ENCODE results near the gene TP53. TPM values are rescaled to one million over a fixed set of nuclear protein-coding genes. Genes with fewer than 3 reads are reported as not detected.

TP53 gene
- total and polyA plus RNA-seq, 7 donors, result 14.0 to 45.3 (median 16.2) TPM

GRCh38 chr17:7706631-7707354, 19.5 kb upstream of the TP53 start:
- H3K27ac ChIP-seq, result no peak overlapping the region
- no peak overlapping the region for H3K4me3 ChIP-seq
- peaks cover 0 to 11% (median 3%) of the 10 kb centered on the region in 4 donors for H3K36me3 ChIP-seq
- WGBS, 2 donors, result 84 to 88% methylated on average over 3 of the region's 3 CpGs
- intact Hi-C loops (cut with DNase I), result no loop called here
- peaks cover 29 to 99% (median 83%) of the 10 kb centered on the region in 3 donors for H3K27me3 ChIP-seq
- no peaks in the 10 kb centered on the region for H3K9me3 ChIP-seq
- TF ChIP-seq POLR2A (IDR thresholded peaks at IDR 0.05), result no peak
- no peak for TF ChIP-seq CTCF (IDR thresholded peaks at IDR 0.05)
- DNase-seq, result no peak
- peaks cover 0 to 24% (median 17%) of the 10 kb centered on the region in 4 donors for H3K4me1 ChIP-seq

GRCh38 chr17:7705269-7706255, 18.3 kb upstream of the TP53 start:
- H3K27me3 ChIP-seq, result peaks cover 27 to 95% (median 75%) of the 10 kb centered on the region in 3 donors
- no peak for DNase-seq
- H3K4me3 ChIP-seq, result peak overlapping the region in 3 of 4 donors; percentile 18 to 45 (median 44)
- 4 to 6% methylated on average over 50 of the region's 50 CpGs for WGBS, 2 donors
- no peaks in the 10 kb centered on the region for H3K9me3 ChIP-seq
- peaks cover 0 to 24% (median 11%) of the 10 kb centered on the region in 4 donors for H3K36me3 ChIP-seq
- H3K4me1 ChIP-seq, result peaks cover 0 to 24% (median 17%) of the 10 kb centered on the region in 4 donors
- TF ChIP-seq POLR2A (IDR thresholded peaks at IDR 0.05) (no peak), POLR2AphosphoS5 (IDR thresholded peaks at IDR 0.05) (no peak), CTCF (IDR thresholded peaks at IDR 0.05) (no peak), EP300 (IDR thresholded peaks at IDR 0.05) (no peak)
- H3K27ac ChIP-seq, result no peak overlapping the region
- intact Hi-C loops (cut with DNase I), result no loop called here

- Histone ChIP-seq H3K36me3 (peaks cover 0 to 25% (median 11%) of the 10 kb centered on the region in 4 donors), H3K27me3 (peaks cover 27 to 86% (median 67%) of the 10 kb centered on the region in 3 donors), H3K9me3 (no peaks in the 10 kb centered on the region), H3K4me3 (peak within 1 kb of the TSS in 3 of 4 donors; percentile 18 to 45 (median 44)), H3K27ac (no peak within 1 kb of the TSS), H3K4me1 (peaks cover 0 to 24% (median 17%) of the 10 kb centered on the region in 4 donors)
- no peak for TF ChIP-seq CTCF (IDR thresholded peaks at IDR 0.05)
- no peak for TF ChIP-seq EP300 (IDR thresholded peaks at IDR 0.05)
- no peak for TF ChIP-seq POLR2AphosphoS5 (IDR thresholded peaks at IDR 0.05)
- no peak for TF ChIP-seq POLR2A (IDR thresholded peaks at IDR 0.05)
- intact Hi-C loops (cut with DNase I), result no loop called here
- WGBS, 2 donors, result 2% methylated on average over 32 to 45 of the region's 45 CpGs
- DNase-seq, result no peak
Observed at GRCh38 chr17:7704601-7705268, 17.4 kb upstream of the TP53 start, which contains the start of gene EFNB3. TSS of gene EFNB3 (plus strand) at chr17:7705202. CDS start at chr17:7705599, 397 bp downstream.

GRCh38 chr17:7703584-7704479, 16.5 kb upstream of the TP53 start:
- WGBS, 2 donors, result 51 to 64% methylated on average over 24 of the region's 24 CpGs

More at GRCh38 chr17:7703584-7704479, 16.5 kb upstream of the TP53 start:
- H3K9me3 ChIP-seq, result no peaks in the 10 kb centered on the region
- no peak for TF ChIP-seq CTCF (IDR thresholded peaks at IDR 0.05)
- no peak for TF ChIP-seq POLR2AphosphoS5 (IDR thresholded peaks at IDR 0.05)
- no peak for TF ChIP-seq EP300 (IDR thresholded peaks at IDR 0.05)
- no peak for TF ChIP-seq POLR2A (IDR thresholded peaks at IDR 0.05)
- H3K27ac ChIP-seq, result no peak overlapping the region
- H3K27me3 ChIP-seq, result peaks cover 27 to 77% (median 58%) of the 10 kb centered on the region in 3 donors
- peaks cover 0 to 25% (median 11%) of the 10 kb centered on the region in 4 donors for H3K36me3 ChIP-seq
- no peak for DNase-seq
- H3K4me3 ChIP-seq, result no peak overlapping the region
- intact Hi-C loops (cut with DNase I), result no loop called here
- H3K4me1 ChIP-seq, result peaks cover 0 to 24% (median 17%) of the 10 kb centered on the region in 4 donors

Measured in sigmoid colon (tissue), 7 donors.